GM12891 (cell line): ENCODE results near the gene APOL3.

Experiments
- PAX5 ChIP-seq: IDR thresholded peaks from 2 replicates; pipeline ENCODE4 v1.6.1; 2011; ENCODE audit warnings: low read length, moderate library complexity, mild to moderate bottlenecking; ENCODE audit not compliant: insufficient read depth, severe bottlenecking
- POLR2A ChIP-seq: IDR thresholded peaks from 2 replicates; pipeline ENCODE4 v1.6.1; 2011; ENCODE audit warnings: low read depth, low read length, control low read depth
- POLR2AphosphoS5 ChIP-seq: IDR thresholded peaks from 2 replicates; pipeline ENCODE4 v1.6.1; 2011; ENCODE audit warnings: low read depth, low read length, control low read depth
- SPI1 ChIP-seq: IDR thresholded peaks from 2 replicates; pipeline ENCODE4 v1.6.1; 2011; ENCODE audit warnings: low read depth, low read length, control low read depth
- TAF1 ChIP-seq: IDR thresholded peaks from 2 replicates; pipeline ENCODE4 v1.6.1; 2011; ENCODE audit warnings: low read depth, low read length, control low read depth

DNA sequence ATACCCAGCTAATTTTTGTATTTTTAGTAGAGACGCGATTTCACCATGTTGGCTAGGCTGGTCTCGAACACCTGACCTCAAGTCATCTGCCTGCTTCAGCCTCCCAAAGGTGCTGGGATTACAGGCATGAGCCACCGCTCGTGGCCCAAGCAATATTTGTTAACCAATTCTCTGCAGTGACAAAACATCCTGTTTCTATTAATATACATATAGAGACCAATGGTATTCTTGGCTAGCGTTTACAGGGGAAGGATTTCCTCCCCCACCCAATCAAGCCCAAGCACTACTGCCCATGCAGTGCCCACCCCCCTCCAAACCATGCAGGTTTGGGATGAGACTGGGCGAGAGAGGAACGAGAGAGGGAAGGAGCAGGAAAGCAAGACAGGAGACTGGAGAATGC is 53.1 kb downstream of the APOL3 start:
- no peak for TF ChIP-seq POLR2AphosphoS5
- TF ChIP-seq POLR2A: no peak
- TF ChIP-seq TAF1: no peak
- TF ChIP-seq SPI1: no peak
- no peak for TF ChIP-seq PAX5
